Esophagus (tissue), 2 donors: Measurements from ENCODE around the gene RALGPS2. TPM values are rescaled to one million over a fixed set of nuclear protein-coding genes. Genes with fewer than 3 reads are reported as not detected.
A peak's percentile ranks its signal among the peaks of the same experiment; 100 is the strongest.

Source experiments
- H3K27ac ChIP-seq, 2 donors: one replicate each; pipeline ENCODE4 v1.5.1; 2013; ENCODE audit warnings: low read depth in 2 of 2, mild to moderate bottlenecking in 2 of 2, inconsistent platforms in 1 of 2, low read length in 1 of 2, moderate library complexity in 1 of 2
- H3K27me3 ChIP-seq, 2 donors: one replicate each; pipeline ENCODE4 v1.6.1; 2013; ENCODE audit warnings: low read length in 2 of 2, control low read depth in 1 of 2, mild to moderate bottlenecking in 1 of 2; ENCODE audit not compliant: insufficient read depth in 2 of 2, control insufficient read depth in 1 of 2
- H3K36me3 ChIP-seq, 2 donors: one replicate each; pipeline ENCODE4 v1.6.1; 2013; ENCODE audit warnings: low read length in 1 of 2; ENCODE audit not compliant: control insufficient read depth in 2 of 2, insufficient read depth in 2 of 2
- H3K4me1 ChIP-seq, 2 donors: one replicate each; pipeline ENCODE4 v1.6.1; 2013; ENCODE audit warnings: low read length in 1 of 2; ENCODE audit not compliant: control insufficient read depth in 2 of 2, insufficient read depth in 2 of 2
- H3K4me3 ChIP-seq, 2 donors: one replicate each; pipeline ENCODE4 v1.5.1; 2013; ENCODE audit warnings: low read length in 2 of 2, mild to moderate bottlenecking in 2 of 2, low read depth in 1 of 2, moderate library complexity in 1 of 2
- H3K9me3 ChIP-seq, 2 donors: one replicate each; pipeline ENCODE4 v1.6.1; 2013; ENCODE audit warnings: mild to moderate bottlenecking in 2 of 2, low read depth in 1 of 2, low read length in 1 of 2, moderate library complexity in 1 of 2; ENCODE audit not compliant: control insufficient read depth in 2 of 2, insufficient read depth in 1 of 2
- WGBS, 2 donors: extraction: QIAGEN DNeasy Blood & Tissue Kit; methylation state at CpG; one replicate each; pipeline ENCODE4 v1.1.7; 2013; 5-methylcytosine and 5-hydroxymethylcytosine counted together
- polyA plus RNA-seq, 2 donors: library from polyadenylated mRNA; stranded (reverse); fragments of 200-250 nt; gene quantifications; one replicate each; pipeline ENCODE4 v1.2.3, GENCODE V29; 2013
- donor health status: healthy with polysubstance abuse.
- donor health status: Bipolar disorder and iron deficiency.

The RALGPS2 gene
- polyA plus RNA-seq, 2 donors: 7.6 to 8.6 TPM

DNA sequence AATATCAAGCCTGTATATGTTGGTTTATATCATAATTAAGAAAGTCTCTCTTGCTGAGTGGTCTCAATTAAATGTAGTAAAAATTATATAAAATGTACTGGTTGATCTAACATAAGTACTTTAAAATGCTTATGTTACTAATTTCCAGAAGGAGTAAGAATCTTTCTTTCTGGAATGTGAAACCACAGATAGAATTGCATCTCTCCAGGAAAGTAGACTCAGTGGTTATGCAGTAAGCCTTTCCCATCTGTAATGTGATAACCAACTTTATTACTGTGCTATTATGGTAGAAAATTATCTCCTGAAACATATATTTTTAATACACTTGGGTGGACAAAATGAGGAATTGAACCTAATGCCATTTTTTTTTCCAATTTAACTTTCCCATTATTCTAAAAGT lies 8.9 kb upstream of the RALGPS2 start:
- Histone ChIP-seq H3K4me3 (no peak overlapping the region), H3K27ac (no peak overlapping the region), H3K9me3 (no peaks in the 10 kb centered on the region), H3K27me3 (no peaks in the 10 kb centered on the region), H3K4me1 (no peaks in the 10 kb centered on the region), H3K36me3 (no peaks in the 10 kb centered on the region)

GRCh38 chr1:178718520-178718919 lies 6.5 kb upstream of the RALGPS2 start:
- Histone ChIP-seq H3K27ac (no peak overlapping the region), H3K4me1 (no peaks in the 10 kb centered on the region), H3K9me3 (no peaks in the 10 kb centered on the region), H3K36me3 (no peaks in the 10 kb centered on the region), H3K27me3 (no peaks in the 10 kb centered on the region), H3K4me3 (no peak overlapping the region)
- WGBS, 2 donors: 88 to 89% methylated on average over 1 of the region's 1 CpG

DNA sequence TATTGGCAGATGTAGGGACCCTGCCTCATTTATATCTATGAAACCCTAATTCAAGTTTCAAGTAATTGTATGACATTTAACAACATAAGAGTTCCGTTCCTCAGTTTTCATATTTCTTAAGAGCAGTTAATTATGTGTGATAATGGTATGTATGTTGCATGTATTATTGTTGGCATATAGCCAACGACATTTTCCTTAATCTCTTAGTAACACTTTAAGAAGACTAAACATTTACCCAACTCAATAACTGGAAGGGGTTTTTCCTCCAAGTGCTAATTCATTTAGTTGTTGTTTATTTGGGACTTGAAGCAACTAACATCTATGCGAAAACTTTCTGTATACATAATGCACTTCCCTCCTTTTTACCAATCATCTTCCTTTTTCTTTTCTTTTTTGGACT lies 1.5 kb upstream of the RALGPS2 start:
- 65 to 68% methylated on average over 3 of the region's 3 CpGs for WGBS, 2 donors

GRCh38 chr1:178724376-178724727 lies 692 bp upstream of the RALGPS2 start:
- no peaks in the 10 kb centered on the region for H3K36me3 ChIP-seq
- peak overlapping the region in 1 of 2 donors; percentile 92 for H3K27ac ChIP-seq
- no peaks in the 10 kb centered on the region for H3K4me1 ChIP-seq
- H3K9me3 ChIP-seq: no peaks in the 10 kb centered on the region
- H3K4me3 ChIP-seq: peak overlapping the region; percentile 84 to 88
- WGBS, 2 donors: 76 to 84% methylated on average over 5 of the region's 5 CpGs
- H3K27me3 ChIP-seq: no peaks in the 10 kb centered on the region

More for the DNA sequence above, 1.5 kb upstream of the RALGPS2 start:
- Histone ChIP-seq H3K36me3 (no peaks in the 10 kb centered on the region), H3K4me1 (no peaks in the 10 kb centered on the region), H3K27ac (no peak overlapping the region), H3K27me3 (no peaks in the 10 kb centered on the region), H3K4me3 (no peak overlapping the region), H3K9me3 (no peaks in the 10 kb centered on the region)

DNA sequence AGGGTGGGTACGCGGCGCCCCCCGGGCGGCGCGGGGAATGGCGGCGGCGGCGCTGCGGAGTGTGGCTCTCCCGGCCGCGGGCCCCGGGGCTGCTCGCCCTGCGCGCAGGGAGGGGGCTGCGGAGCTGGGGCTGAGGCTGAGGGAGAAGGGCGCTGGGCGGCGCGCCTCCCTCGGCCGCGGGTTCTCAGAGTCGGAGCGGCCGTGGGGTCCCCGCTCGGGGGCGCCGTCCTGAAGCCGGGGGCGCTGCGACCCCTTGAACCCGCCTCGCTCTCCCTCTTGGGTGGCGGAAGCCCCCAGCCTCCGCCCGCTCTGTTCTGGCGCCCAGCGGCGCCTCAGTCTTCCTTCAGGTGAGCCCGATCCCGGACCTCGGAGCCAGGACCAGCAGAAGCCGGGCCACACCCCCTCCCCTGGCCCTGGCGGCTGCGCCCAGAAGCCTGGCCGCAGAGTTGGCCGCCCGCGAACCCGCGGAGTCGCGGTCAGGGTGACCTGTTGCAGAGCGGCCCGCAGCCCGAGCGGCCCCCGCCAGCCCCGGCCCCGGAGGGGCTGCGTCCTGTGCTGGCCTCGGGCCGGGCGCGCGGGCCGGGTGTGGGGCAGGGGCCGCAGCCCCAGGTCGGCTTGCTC lies 532 bp downstream of the RALGPS2 start:
- WGBS, 2 donors: 0 to 1% methylated on average over 41 to 75 of the region's 75 CpGs
- H3K9me3 ChIP-seq: no peaks in the 10 kb centered on the region
- H3K4me1 ChIP-seq: no peaks in the 10 kb centered on the region
- peak overlapping the region; percentile 84 to 88 for H3K4me3 ChIP-seq
- no peaks in the 10 kb centered on the region for H3K27me3 ChIP-seq
- H3K36me3 ChIP-seq: no peaks in the 10 kb centered on the region
- H3K27ac ChIP-seq: peak overlapping the region; percentile 92 to 94

GRCh38 chr1:178726087-178726517 lies 1.1 kb downstream of the RALGPS2 start:
- Histone ChIP-seq H3K4me3 (peak overlapping the region; percentile 84 to 88), H3K27me3 (no peaks in the 10 kb centered on the region), H3K36me3 (no peaks in the 10 kb centered on the region), H3K9me3 (no peaks in the 10 kb centered on the region), H3K4me1 (no peaks in the 10 kb centered on the region), H3K27ac (peak overlapping the region; percentile 92 to 94)
- WGBS, 2 donors: 0% methylated on average over 21 of the region's 21 CpGs

GRCh38 chr1:178726545-178726944 lies 1.5 kb downstream of the RALGPS2 start:
- 15 to 21% methylated on average over 5 of the region's 5 CpGs for WGBS, 2 donors
- Histone ChIP-seq H3K9me3 (no peaks in the 10 kb centered on the region), H3K4me3 (peak overlapping the region in 1 of 2 donors; percentile 88), H3K36me3 (no peaks in the 10 kb centered on the region), H3K27ac (peak overlapping the region in 1 of 2 donors; percentile 94), H3K27me3 (no peaks in the 10 kb centered on the region), H3K4me1 (no peaks in the 10 kb centered on the region)

- H3K27ac ChIP-seq: peak overlapping the region in 1 of 2 donors; percentile 67
- 30 to 35% methylated on average over 11 of the region's 11 CpGs for WGBS, 2 donors
- H3K9me3 ChIP-seq: no peaks in the 10 kb centered on the region
- no peaks in the 10 kb centered on the region for H3K4me1 ChIP-seq
- H3K4me3 ChIP-seq: peak overlapping the region in 1 of 2 donors; percentile 88
- no peaks in the 10 kb centered on the region for H3K36me3 ChIP-seq
- no peaks in the 10 kb centered on the region for H3K27me3 ChIP-seq
Observed at GRCh38 chr1:178727014-178727895, 2.2 kb downstream of the RALGPS2 start.

GRCh38 chr1:178733972-178734371 lies 8.9 kb downstream of the RALGPS2 start:
- no peaks in the 10 kb centered on the region for H3K4me1 ChIP-seq
- WGBS, 2 donors: 94 to 95% methylated on average over 5 of the region's 5 CpGs
- no peak overlapping the region for H3K4me3 ChIP-seq
- no peaks in the 10 kb centered on the region for H3K36me3 ChIP-seq
- H3K9me3 ChIP-seq: no peaks in the 10 kb centered on the region
- H3K27ac ChIP-seq: no peak overlapping the region
- H3K27me3 ChIP-seq: no peaks in the 10 kb centered on the region
